ENCODE data around the gene TEX101.

Gene TEX101

GRCh38 chr19:43412441-43412840, 2.2 kb upstream of the TEX101 start:
- TF ChIP-seq CTCF (conservative IDR thresholded peaks at IDR 0.05; ENCODE audit: low read depth, low read length) = no peak
- DNase-seq (ENCODE audit: low read depth) = no peak

DNA sequence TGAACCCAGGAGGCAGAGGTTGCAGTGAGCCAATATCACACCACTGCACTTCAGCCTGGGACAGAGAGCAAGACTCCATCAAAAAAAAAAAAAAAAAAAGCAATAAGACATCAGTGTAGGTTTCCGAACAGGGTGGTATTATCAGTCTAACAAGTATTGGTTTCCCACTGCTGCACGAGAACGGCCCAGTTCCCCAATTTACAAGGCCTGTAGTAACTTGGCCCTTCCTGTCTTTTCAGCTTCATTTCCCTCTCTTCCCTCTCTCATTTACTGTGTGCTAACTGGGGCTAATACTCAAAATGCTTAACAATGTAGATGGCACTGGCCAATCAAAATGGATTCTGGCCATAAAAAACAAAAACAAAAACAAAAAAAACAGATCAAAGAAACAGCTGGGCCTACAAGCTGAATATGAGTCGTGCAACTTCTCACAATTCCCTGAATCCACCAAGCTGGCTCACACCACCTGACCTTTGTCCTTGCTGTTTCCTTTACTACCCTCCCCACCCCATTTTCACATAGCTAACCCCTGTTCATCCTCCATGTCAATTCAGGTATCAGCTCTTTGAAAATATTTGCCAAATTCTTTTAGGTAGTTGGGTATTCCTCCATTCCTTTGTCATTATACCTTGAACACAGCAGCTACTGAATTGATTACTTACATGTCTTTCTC, 2.4 kb downstream of the TEX101 start:
- TF ChIP-seq CTCF (conservative IDR thresholded peaks at IDR 0.05; ENCODE audit: low read depth, low read length) = no peak
- no peak overlapping the region for H3K4me3 ChIP-seq (ENCODE audit: low read depth, low read length)
- no peak for DNase-seq (ENCODE audit: low read depth)

More at GRCh38 chr19:43412441-43412840, 2.2 kb upstream of the TEX101 start:
- H3K4me3 ChIP-seq (ENCODE audit: low read depth, low read length) = no peak overlapping the region

GRCh38 chr19:43420954-43421353, 6.3 kb downstream of the TEX101 start:
- TF ChIP-seq CTCF (conservative IDR thresholded peaks at IDR 0.05; ENCODE audit: low read depth, low read length) = no peak
- no peak for DNase-seq (ENCODE audit: low read depth)
- H3K4me3 ChIP-seq (ENCODE audit: low read depth, low read length) = no peak overlapping the region

DNA sequence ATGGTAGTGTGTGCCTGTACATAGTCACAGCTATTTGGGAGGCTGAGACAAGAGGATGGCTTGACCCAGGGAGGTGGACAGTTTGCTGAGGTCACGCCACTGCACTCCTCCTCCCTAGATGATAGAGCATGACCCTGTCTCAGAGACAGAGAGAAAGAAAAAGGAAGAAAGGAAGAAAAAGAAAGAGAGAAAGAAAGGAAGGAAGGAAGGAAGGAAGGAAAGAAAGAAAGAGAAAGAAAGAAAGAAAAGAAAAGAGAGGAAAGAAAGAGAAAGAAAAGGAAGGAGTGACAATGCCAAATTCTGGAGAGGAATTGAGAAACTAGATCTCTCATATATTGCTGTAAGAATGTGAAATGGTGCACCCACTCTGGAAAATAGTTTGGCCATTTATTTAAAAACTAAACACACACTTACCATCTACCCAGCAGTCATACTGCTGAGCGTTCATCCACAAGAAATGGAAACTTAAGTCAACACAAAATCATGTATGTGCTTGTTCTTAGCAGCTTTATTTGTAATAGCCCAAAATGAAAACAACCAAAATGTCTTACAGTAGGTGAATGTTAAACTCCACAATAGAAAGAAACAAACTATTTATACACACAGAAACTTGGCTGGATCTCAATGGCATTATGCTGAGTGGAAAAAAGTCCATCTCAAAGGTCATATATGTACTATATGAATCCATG, 7.5 kb downstream of the TEX101 start:
- no peak for DNase-seq (ENCODE audit: low read depth)
- H3K4me3 ChIP-seq (ENCODE audit: low read depth, low read length) = no peak overlapping the region
- TF ChIP-seq CTCF (conservative IDR thresholded peaks at IDR 0.05; ENCODE audit: low read depth, low read length) = no peak

- TF ChIP-seq CTCF (conservative IDR thresholded peaks at IDR 0.05; ENCODE audit: low read depth, low read length) = no peak
- no peak for DNase-seq (ENCODE audit: low read depth)
- H3K4me3 ChIP-seq (ENCODE audit: low read depth, low read length) = no peak overlapping the region
Measured at GRCh38 chr19:43422689-43423066, 8.0 kb downstream of the TEX101 start.

GRCh38 chr19:43423779-43424178, 9.1 kb downstream of the TEX101 start:
- H3K4me3 ChIP-seq (ENCODE audit: low read depth, low read length) = no peak overlapping the region
- TF ChIP-seq CTCF (conservative IDR thresholded peaks at IDR 0.05; ENCODE audit: low read depth, low read length) = no peak
- no peak for DNase-seq (ENCODE audit: low read depth)
